Measurements from ENCODE around the gene SORL1. TPM values are rescaled to one million over a fixed set of nuclear protein-coding genes. Genes with fewer than 3 reads are reported as not detected.

Gene SORL1
- total and polyA plus RNA-seq, 2 of the 8 experiments (the other 6 are each of a cell fraction or from before 2014, with no cell fraction given) = 38.1 to 65.5 TPM

- Histone ChIP-seq H3K56ac (replicated peaks; ENCODE audit: insufficient read length, low read depth, low read length) (no peak overlapping the region), H4K20me1 (replicated peaks in 1 of 2; ENCODE audit: control insufficient read depth in 1 of 2, insufficient read depth in 2 of 2, low read length in 2 of 2) (no peaks in the 10 kb centered on the region), H3K14ac (ENCODE audit: insufficient read length) (no peak overlapping the region), H4K8ac (ENCODE audit: extremely low read depth, insufficient read depth, low read length) (no peak overlapping the region), H3K4ac (replicated peaks; ENCODE audit: insufficient read length, low read depth, low read length) (no peak overlapping the region), H3K79me2 (ENCODE audit: control insufficient read depth in 1 of 2, insufficient read depth in 2 of 2, low read length in 2 of 2) (no peaks in the 10 kb centered on the region), H3K27ac (ENCODE audit: low read depth, low read length) (no peak overlapping the region), H2BK20ac (ENCODE audit: low read length) (no peak overlapping the region), H3K4me1 (replicated peaks in 1 of 4; ENCODE audit: control insufficient read depth in 3 of 4, insufficient read depth in 4 of 4, low read length in 3 of 4) (peaks cover 0 to 7% (median 4%) of the 10 kb centered on the region in 4 experiments; a peak in 4 of 7 replicates), H3K27me3 (replicated peaks in 1 of 4; ENCODE audit: control insufficient read depth in 3 of 4, extremely low read depth in 1 of 4, insufficient read depth in 3 of 4, low read length in 3 of 4) (no peaks in the 10 kb centered on the region), H3K9ac (replicated peaks in 1 of 4; ENCODE audit: extremely low read depth in 1 of 4, low read depth in 3 of 4, low read length in 3 of 4) (no peak overlapping the region), H3K4me3 (ENCODE audit: extremely low read depth in 1 of 4, insufficient read depth in 2 of 4, low read depth in 3 of 4, low read length in 4 of 4) (no peak overlapping the region), H3K18ac (ENCODE audit: extremely low read depth, low read length) (no peak overlapping the region), H3K79me1 (ENCODE audit: low read depth, low read length) (no peaks in the 10 kb centered on the region; the same call in 1 of the 2 replicates), H2BK15ac (ENCODE audit: low read length) (no peak overlapping the region), H2BK5ac (ENCODE audit: low read depth, low read length) (no peak overlapping the region), H4K5ac (ENCODE audit: insufficient read length, low read depth, low read length) (no peak overlapping the region), H4K91ac (replicated peaks; ENCODE audit: insufficient read length, low read length) (no peak overlapping the region), H2AFZ (ENCODE audit: low read length) (no peak overlapping the region), H3K23me2 (ENCODE audit: low read depth, low read length) (no peaks in the 10 kb centered on the region), H2AK5ac (ENCODE audit: low read depth, low read length) (no peak overlapping the region), H3K4me2 (ENCODE audit: insufficient read depth in 1 of 2, low read depth in 2 of 2, low read length in 2 of 2) (no peak overlapping the region), H2BK12ac (ENCODE audit: low read depth, low read length) (no peak overlapping the region), H3K9me3 (ENCODE audit: insufficient read depth in 2 of 2, low read depth in 1 of 2, low read length in 1 of 2) (no peaks in the 10 kb centered on the region), H3K36me3 (ENCODE audit: control insufficient read depth in 2 of 4, insufficient read depth in 4 of 4, low read length in 3 of 4) (peaks cover 3 to 52% (median 21%) of the 10 kb centered on the region in 4 experiments; a peak in 5 of 8 replicates), H3K23ac (ENCODE audit: insufficient read length) (no peak overlapping the region), H2BK120ac (replicated peaks; ENCODE audit: low read depth, low read length) (no peak overlapping the region)
- 88% methylated on average over 2 of the region's 2 CpGs; no CpG with 5 or more reads in 1 of the 2 experiments for WGBS, 2 experiments (ENCODE audit: extremely low coverage in 1 of 2, insufficient coverage in 1 of 2, insufficient read length in 1 of 2, insufficient replicate concordance in 2 of 2, low coverage in 1 of 2, low lambda C conversion rate in 2 of 2, missing lambda C conversion rate in 1 of 2)
- CTCF ChIA-PET (ENCODE audit: partially characterized antibody) = interaction anchor here (0.7 to 0.9 kb wide), 2 partner anchors 33 to 38 kb away, joined by 3 to 4 read pairs; no protein-coding TSS in a partner anchor
- no peak for FAIRE-seq
- no peak for DNase-seq (ENCODE audit: low read depth in 1 of 2, low spot score in 2 of 2)
- POLR2A ChIA-PET (ENCODE audit: partially characterized antibody) = no interaction called here
- no peak for TF ChIP-seq KDM1A (IDR thresholded peaks at IDR 0.05; ENCODE audit: borderline replicate concordance, low read length)
- no peak for TF ChIP-seq CEBPB (IDR thresholded peaks at IDR 0.05; ENCODE audit: low read depth, low read length)
- TF ChIP-seq TAF7 (optimal IDR thresholded peaks at IDR 0.05; ENCODE audit: borderline replicate concordance, low read depth, low read length) = no peak
- no peak for TF ChIP-seq SIN3A (conservative IDR thresholded peaks at IDR 0.05 in 1 of 2, IDR thresholded peaks at IDR 0.05 in 1 of 2; ENCODE audit: low read depth in 1 of 2, low read length in 2 of 2)
- no peak for TF ChIP-seq CBX5 (IDR thresholded peaks at IDR 0.05; ENCODE audit: low read depth, low read length)
- no peak for TF ChIP-seq EP300 (IDR thresholded peaks at IDR 0.05; ENCODE audit: borderline replicate concordance in 1 of 2, low read depth in 2 of 2, low read length in 2 of 2)
- no peak for TF ChIP-seq POLR2AphosphoS5 (IDR thresholded peaks at IDR 0.05; ENCODE audit: low read depth, low read length)
- TF ChIP-seq RXRA (IDR thresholded peaks at IDR 0.05; ENCODE audit: insufficient read depth, low read depth, low read length) = no peak
- no peak for TF ChIP-seq CTCF (IDR thresholded peaks at IDR 0.05; ENCODE audit: control extremely low read depth in 1 of 3, insufficient read depth in 1 of 3, low read depth in 1 of 3, low read length in 3 of 3)
- TF ChIP-seq BCL11A (IDR thresholded peaks at IDR 0.05; ENCODE audit: low read depth in 2 of 2, low read length in 2 of 2) = no peak
- TF ChIP-seq MAFK (IDR thresholded peaks at IDR 0.05; ENCODE audit: low read depth, low read length) = no peak
Measured at GRCh38 chr11:121499405-121499804, 47.3 kb downstream of the SORL1 start.

All from H1 (cell line).